GM12891 (cell line): ENCODE results near the gene CAMK1D.

ENCODE experiments used
- POLR2A ChIP-seq: IDR thresholded peaks from 2 replicates; pipeline ENCODE4 v1.6.1; 2011; ENCODE audit warnings: low read depth, low read length, control low read depth
- POLR2AphosphoS5 ChIP-seq: IDR thresholded peaks from 2 replicates; pipeline ENCODE4 v1.6.1; 2011; ENCODE audit warnings: low read depth, low read length, control low read depth
- SPI1 ChIP-seq: IDR thresholded peaks from 2 replicates; pipeline ENCODE4 v1.6.1; 2011; ENCODE audit warnings: low read depth, low read length, control low read depth
- TAF1 ChIP-seq: IDR thresholded peaks from 2 replicates; pipeline ENCODE4 v1.6.1; 2011; ENCODE audit warnings: low read depth, low read length, control low read depth

DNA sequence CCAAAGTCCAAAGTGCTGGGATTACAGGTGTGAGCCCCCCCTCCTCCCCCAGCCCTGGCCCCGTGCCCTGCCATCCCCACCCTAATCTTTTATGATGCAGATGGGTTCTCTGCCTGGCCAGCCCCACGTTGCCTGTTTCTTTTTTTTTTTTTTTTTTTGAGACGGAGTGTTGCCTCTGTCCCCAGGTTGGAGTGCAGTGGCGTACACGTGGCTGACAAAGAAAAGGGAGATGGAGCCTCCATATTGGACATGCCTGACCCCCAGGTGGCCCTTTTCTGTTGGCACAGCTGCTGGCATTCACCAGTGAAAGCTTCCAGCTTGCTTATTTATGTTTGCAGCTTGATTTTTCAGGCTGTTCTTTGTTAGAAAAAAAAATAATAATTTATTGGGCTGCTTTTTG lies 416.9 kb downstream of the CAMK1D start:
- TF ChIP-seq POLR2AphosphoS5 (no peak), POLR2A (no peak), TAF1 (no peak), SPI1 (no peak)
